Smooth muscle cell of the umbilical artery (primary cell): Measurements from ENCODE around the gene MAP1B. TPM values are rescaled to one million over a fixed set of nuclear protein-coding genes. Genes with fewer than 3 reads are reported as not detected.

Source experiments
- total RNA-seq: library from RNA; depleted of rRNA; stranded (reverse); fragments of >200 nt; gene quantifications from 2 replicates; pipeline ENCODE4 v1.2.3, GENCODE V29; 2014

Gene MAP1B
- total RNA-seq = 501 and 541 TPM in 2 replicates

GRCh38 chr5:72107131-72107900 is at the start of gene MAP1B:
Gene MAP1B (plus strand): TSS chr5:72107475. CDS start chr5:72107532, 57 bp downstream.

Other genes starting within 250 kb of the MAP1B start
- 60.9 and 64.0 TPM in 2 replicates for gene MRPS27, start 212.8 kb downstream of the MAP1B start, total RNA-seq
- gene PTCD2, start 212.9 kb downstream of the MAP1B start, total RNA-seq = 10.4 and 12.3 TPM in 2 replicates